OCI-LY1 (cell line): ENCODE results near the gene SMYD4.

ENCODE experiments used
- H2AFZ ChIP-seq: fragments of 200-600 bp; sonication (generic), shearing (Covaris generic); 2 replicates; pipeline ENCODE4 v1.6.0; 2014; ENCODE audit warnings: antibody characterized with exemption, mild to moderate bottlenecking, low read length
- H3F3A ChIP-seq: fragments of 200-600 bp; sonication (generic), shearing (Covaris generic); 2 replicates; pipeline ENCODE4 v1.6.0; 2014; ENCODE audit warnings: mild to moderate bottlenecking, antibody characterized with exemption, low read length, moderate library complexity; ENCODE audit not compliant: insufficient read depth
- H3K27ac ChIP-seq: fragments of 200-600 bp; sonication (generic); 2 replicates; pipeline ENCODE4 v1.5.1; 2014; ENCODE audit warnings: low read length, mixed run types, mild to moderate bottlenecking, low read depth; ENCODE audit not compliant: poor library complexity, severe bottlenecking
- H3K27me3 ChIP-seq: fragments of 200-600 bp; sonication (generic); 2 replicates; pipeline ENCODE4 v1.6.0; 2014; ENCODE audit warnings: antibody characterized with exemption, mild to moderate bottlenecking, low read length, moderate library complexity; ENCODE audit not compliant: insufficient read depth
- H3K36me3 ChIP-seq: fragments of 200-600 bp; sonication (generic); 2 replicates; pipeline ENCODE4 v1.6.1; 2014; ENCODE audit warnings: mild to moderate bottlenecking, antibody characterized with exemption, low read length, moderate library complexity, mixed read lengths; ENCODE audit not compliant: insufficient read depth
- H3K4me1 ChIP-seq: fragments of 200-600 bp; sonication (generic); 2 replicates; pipeline ENCODE4 v1.5.1; 2014; ENCODE audit warnings: mild to moderate bottlenecking, low read length, moderate library complexity; ENCODE audit not compliant: insufficient read depth, severe bottlenecking
- H3K4me2 ChIP-seq: fragments of 200-600 bp; sonication (generic), shearing (Covaris generic); 2 replicates; pipeline ENCODE4 v1.6.1; 2014; ENCODE audit warnings: low read length
- H3K4me3 ChIP-seq: fragments of 200-600 bp; sonication (generic); 2 replicates; pipeline ENCODE4 v1.5.1; 2014; ENCODE audit warnings: low read length, low read depth, mild to moderate bottlenecking, mixed read lengths; ENCODE audit not compliant: poor library complexity, severe bottlenecking
- H3K79me2 ChIP-seq: fragments of 200-600 bp; shearing (Covaris generic); 2 replicates; pipeline ENCODE4 v1.6.1; 2016; ENCODE audit warnings: mixed run types, low read length, mixed read lengths; ENCODE audit not compliant: insufficient read depth
- H3K9ac ChIP-seq: fragments of 200-600 bp; sonication (generic), shearing (Covaris generic); 2 replicates; pipeline ENCODE4 v1.6.1; 2014; ENCODE audit warnings: mild to moderate bottlenecking, low read length, mixed read lengths
- H3K9me2 ChIP-seq: fragments of 200-600 bp; sonication (generic), shearing (Covaris generic); 2 replicates; pipeline ENCODE4 v1.6.1; 2014; ENCODE audit warnings: low read depth, mild to moderate bottlenecking, low read length, mixed read lengths
- H3K9me3 ChIP-seq: fragments of 200-600 bp; shearing (Covaris generic); 2 replicates; pipeline ENCODE4 v1.6.1; 2014; ENCODE audit warnings: low read length, mixed read lengths
- H4K20me1 ChIP-seq: fragments of 200-600 bp; sonication (generic), shearing (Covaris generic); 2 replicates; pipeline ENCODE4 v1.6.0; 2016; ENCODE audit warnings: mild to moderate bottlenecking, low read length; ENCODE audit not compliant: insufficient read depth
- CTCF ChIP-seq: fragments of 200-600 bp; sonication (generic), shearing (Covaris generic); IDR thresholded peaks from 2 replicates; pipeline ENCODE4 v1.5.1; 2017; ENCODE audit warnings: mild to moderate bottlenecking, antibody characterized with exemption, low read length, moderate library complexity, mixed read lengths
- EZH2 ChIP-seq: fragments of 200-600 bp; sonication (generic), shearing (Covaris generic); IDR thresholded peaks from 2 replicates; pipeline ENCODE4 v1.8.0; 2017; ENCODE audit warnings: borderline replicate concordance, mixed run types, mild to moderate bottlenecking, antibody characterized with exemption, low read length, moderate library complexity, mixed read lengths

The SMYD4 gene

GRCh38 chr17:1782171-1782567 lies 47.5 kb downstream of the SMYD4 start:
- H3K27ac ChIP-seq: peak overlapping the region; percentile 30
- H3K4me3 ChIP-seq: no peak overlapping the region
- H3K4me2 ChIP-seq: no peak overlapping the region
- no peaks in the 10 kb centered on the region for H4K20me1 ChIP-seq
- peaks cover 87% of the 10 kb centered on the region for H3K36me3 ChIP-seq
- H3K9ac ChIP-seq: no peak overlapping the region
- H3K9me2 ChIP-seq: no peaks in the 10 kb centered on the region
- no peak for TF ChIP-seq CTCF
- no peak for TF ChIP-seq EZH2
- no peak overlapping the region for H2AFZ ChIP-seq
- H3K4me1 ChIP-seq: peaks cover 21% of the 10 kb centered on the region
- no peaks in the 10 kb centered on the region for H3K27me3 ChIP-seq
- no peaks in the 10 kb centered on the region for H3F3A ChIP-seq
- no peaks in the 10 kb centered on the region for H3K9me3 ChIP-seq
- no peaks in the 10 kb centered on the region for H3K79me2 ChIP-seq

GRCh38 chr17:1779571-1780131 lies 50.1 kb downstream of the SMYD4 start:
- H3K9me2 ChIP-seq: no peaks in the 10 kb centered on the region

GRCh38 chr17:1776857-1777256 lies 52.8 kb downstream of the SMYD4 start:
- peaks cover 55% of the 10 kb centered on the region for H3K36me3 ChIP-seq
- TF ChIP-seq EZH2: no peak
- no peak for TF ChIP-seq CTCF

More at GRCh38 chr17:1779571-1780131, 50.1 kb downstream of the SMYD4 start:
- H3K79me2 ChIP-seq: no peaks in the 10 kb centered on the region
- no peak overlapping the region for H3K9ac ChIP-seq
- H3K9me3 ChIP-seq: no peaks in the 10 kb centered on the region
- H3K4me3 ChIP-seq: no peak overlapping the region
- peaks cover 82% of the 10 kb centered on the region for H3K36me3 ChIP-seq
- no peak overlapping the region for H3K4me2 ChIP-seq
- no peak overlapping the region for H2AFZ ChIP-seq
- no peaks in the 10 kb centered on the region for H3K27me3 ChIP-seq
- no peaks in the 10 kb centered on the region for H4K20me1 ChIP-seq
- peaks cover 21% of the 10 kb centered on the region for H3K4me1 ChIP-seq
- H3F3A ChIP-seq: no peaks in the 10 kb centered on the region
- H3K27ac ChIP-seq: no peak overlapping the region
- TF ChIP-seq EZH2: no peak
- no peak for TF ChIP-seq CTCF

More at GRCh38 chr17:1776857-1777256, 52.8 kb downstream of the SMYD4 start:
- H3K27ac ChIP-seq: no peak overlapping the region
- H3K9me3 ChIP-seq: no peaks in the 10 kb centered on the region
- no peaks in the 10 kb centered on the region for H4K20me1 ChIP-seq
- H3K4me3 ChIP-seq: no peak overlapping the region
- no peak overlapping the region for H2AFZ ChIP-seq
- no peaks in the 10 kb centered on the region for H3K4me1 ChIP-seq
- no peaks in the 10 kb centered on the region for H3K9me2 ChIP-seq
- no peak overlapping the region for H3K4me2 ChIP-seq
- H3F3A ChIP-seq: peaks cover 10% of the 10 kb centered on the region; the same call in 1 of the 2 replicates
- H3K9ac ChIP-seq: no peak overlapping the region
- no peaks in the 10 kb centered on the region for H3K27me3 ChIP-seq
- H3K79me2 ChIP-seq: no peaks in the 10 kb centered on the region
